CD14-positive monocyte (primary cell): Measurements from ENCODE around the gene MACROD2. TPM values are rescaled to one million over a fixed set of nuclear protein-coding genes. Genes with fewer than 3 reads are reported as not detected.

ENCODE experiments used
- DNase-seq, 3 donors: peaks; one replicate each; pipeline ENCODE4 v3.0.0-alpha.2; 2011 to 2022
- H2AFZ ChIP-seq: 2 replicates; pipeline ENCODE4 v1.6.0; 2012; ENCODE audit warnings: mild to moderate bottlenecking, low read depth, low read length, inconsistent platforms; ENCODE audit not compliant: insufficient read depth, poor library complexity, severe bottlenecking
- H3K27ac ChIP-seq, 2 donors: 1 replicate in 1 of 2; 2 replicates in 1 of 2; pipeline ENCODE4 v1.5.1; 2012 to 2013; ENCODE audit warnings: low read length in 2 of 2, control low read depth in 1 of 2, inconsistent platforms in 1 of 2, low read depth in 1 of 2, mild to moderate bottlenecking in 1 of 2
- H3K27me3 ChIP-seq, 2 donors: one replicate each; pipeline versions ENCODE4 v1.6.0 to v1.6.1; 2011 to 2013; ENCODE audit warnings: low read length in 2 of 2; ENCODE audit not compliant: control insufficient read depth in 2 of 2, insufficient read depth in 2 of 2
- H3K36me3 ChIP-seq, 2 donors: replicated peaks in 1 of 2; 1 replicate in 1 of 2; 2 replicates in 1 of 2; pipeline versions ENCODE4 v1.5.1 to v1.6.1; 2012 to 2013; ENCODE audit warnings: low read length in 2 of 2, control low read depth in 1 of 2, inconsistent platforms in 1 of 2, mild to moderate bottlenecking in 1 of 2; ENCODE audit not compliant: insufficient read depth in 2 of 2, control insufficient read depth in 1 of 2
- H3K4me1 ChIP-seq, 2 donors: 1 replicate in 1 of 2; 2 replicates in 1 of 2; pipeline versions ENCODE4 v1.5.1 to v1.6.1; 2012 to 2013; ENCODE audit warnings: low read length in 2 of 2, control low read depth in 1 of 2, inconsistent platforms in 1 of 2, mild to moderate bottlenecking in 1 of 2, moderate library complexity in 1 of 2; ENCODE audit not compliant: insufficient read depth in 2 of 2, control insufficient read depth in 1 of 2
- H3K4me2 ChIP-seq: replicated peaks from 2 replicates; pipeline ENCODE3; 2012; ENCODE audit warnings: low read length, moderate library complexity, mild to moderate bottlenecking; ENCODE audit not compliant: poor library complexity, severe bottlenecking; ENCODE audit errors: extremely low read depth
- H3K4me3 ChIP-seq, 3 experiments: fragments of 200-600 bp in 1 of 3; sonication (generic) in 1 of 3; replicated peaks in 1 of 3; 1 replicate in 2 of 3; 2 replicates in 1 of 3; pipeline ENCODE4 v1.5.1; 2011 to 2013; ENCODE audit warnings: low read length in 3 of 3, mild to moderate bottlenecking in 3 of 3, control low read depth in 2 of 3, low read depth in 2 of 3, inconsistent platforms in 1 of 3, moderate library complexity in 1 of 3
- H3K79me2 ChIP-seq: 2 replicates; pipeline ENCODE4 v1.6.0; 2012; ENCODE audit warnings: mild to moderate bottlenecking, control low read depth, inconsistent platforms, low read length, moderate library complexity; ENCODE audit not compliant: insufficient read depth
- H3K9ac ChIP-seq: 2 replicates; pipeline ENCODE4 v1.6.0; 2017; ENCODE audit warnings: low read length, mild to moderate bottlenecking; ENCODE audit not compliant: insufficient read depth, poor library complexity, severe bottlenecking
- H3K9me3 ChIP-seq, 2 donors: replicated peaks in 1 of 2; 1 replicate in 1 of 2; 2 replicates in 1 of 2; pipeline versions ENCODE4 v1.5.1 to v1.6.1; 2012 to 2013; ENCODE audit warnings: low read length in 2 of 2, control low read depth in 1 of 2; ENCODE audit not compliant: control insufficient read depth in 1 of 2, insufficient read depth in 1 of 2
- H4K20me1 ChIP-seq: 2 replicates; pipeline ENCODE4 v1.6.0; 2012; ENCODE audit warnings: mild to moderate bottlenecking, low read length, control low read depth, moderate library complexity; ENCODE audit not compliant: insufficient read depth
- H3K27ac Mint-ChIP-seq, 7 donors: one replicate each; pipeline ENCODE4 v1.8.0; 2020; ENCODE audit warnings: mild to moderate bottlenecking in 7 of 7, mixed read lengths in 7 of 7, moderate library complexity in 6 of 7, inconsistent platforms in 2 of 7
- H3K27me3 Mint-ChIP-seq, 3 donors: one replicate each; pipeline ENCODE4 v1.8.0; 2021 to 2022; ENCODE audit warnings: low read depth in 3 of 3, mild to moderate bottlenecking in 3 of 3, mixed read lengths in 3 of 3, moderate library complexity in 3 of 3, inconsistent platforms in 1 of 3
- H3K36me3 Mint-ChIP-seq, 2 donors: one replicate each; pipeline ENCODE4 v1.8.0; 2020; ENCODE audit warnings: mixed read lengths in 2 of 2, inconsistent platforms in 1 of 2, mild to moderate bottlenecking in 1 of 2
- H3K4me1 Mint-ChIP-seq: one replicate; pipeline ENCODE4 v1.8.0; 2020; ENCODE audit warnings: mild to moderate bottlenecking, mixed read lengths
- H3K4me3 Mint-ChIP-seq, 2 donors: one replicate each; pipeline ENCODE4 v1.8.0; 2020; ENCODE audit warnings: mild to moderate bottlenecking in 2 of 2, mixed read lengths in 2 of 2, moderate library complexity in 1 of 2
- H3K9me3 Mint-ChIP-seq, 7 donors: one replicate each; pipeline ENCODE4 v1.8.0; 2020 to 2022; ENCODE audit warnings: mixed read lengths in 7 of 7, mild to moderate bottlenecking in 6 of 7, moderate library complexity in 6 of 7, inconsistent platforms in 2 of 7
- WGBS: methylation state at CpG from one replicate; pipeline ENCODE4 v1.1.5; 2013; ENCODE audit warnings: missing lambda C conversion rate; ENCODE audit not compliant: insufficient coverage; 5-methylcytosine and 5-hydroxymethylcytosine counted together
- intact Hi-C, 2 donors: fragments of 100-400 bp; cut with micrococcal nuclease; formaldehyde crosslinking; loops; one replicate each; pipeline versions ENCODE4 v1.15.0 to v1.15.1; 2023
- polyA plus RNA-seq, 3 donors: library from polyadenylated mRNA; depleted of rRNA in 1 of 3; unstranded in 2 of 3; stranded (reverse) in 1 of 3; fragments of 300-500 nt in 2 of 3; fragments of >200 nt in 1 of 3; fragmentation: Illumina TruSeq in 2 of 3; gene quantifications; 1 replicate in 2 of 3; 2 replicates in 1 of 3; pipeline ENCODE4 v1.2.3, GENCODE V29; 2012 to 2021
- TF ChIP-seq, protein P1 (sequence below): fragments of 200-600 bp; IDR thresholded peaks from one replicate; pipeline ENCODE4 v1.8.0; 2022; ENCODE audit warnings: antibody characterized with exemption, mild to moderate bottlenecking

The MACROD2 gene
- polyA plus RNA-seq, 3 donors: 0.23 TPM; not detected in 2

- Histone ChIP-seq H3K4me3 (no peak overlapping the region), H3K79me2 (no peaks in the 10 kb centered on the region), H3K4me2 (no peak overlapping the region), H4K20me1 (no peaks in the 10 kb centered on the region), H3K9ac (no peak overlapping the region), H3K36me3 (no peaks in the 10 kb centered on the region), H2AFZ (no peak overlapping the region), H3K4me1 (no peaks in the 10 kb centered on the region), H3K27ac (no peak overlapping the region), H3K9me3 (peaks cover 18 to 24% of the 10 kb centered on the region in 2 donors), H3K27me3 (no peaks in the 10 kb centered on the region)
- Mint-ChIP-seq H3K4me3 (no peak overlapping the region), H3K36me3 (no peaks in the 10 kb centered on the region), H3K4me1 (no peaks in the 10 kb centered on the region), H3K27me3 (peaks cover 0 to 1% (median 0%) of the 10 kb centered on the region in 3 donors), H3K27ac (no peak overlapping the region), H3K9me3 (peaks cover 3 to 13% (median 8%) of the 10 kb centered on the region in 7 donors)
- TF ChIP-seq, protein P1, sequence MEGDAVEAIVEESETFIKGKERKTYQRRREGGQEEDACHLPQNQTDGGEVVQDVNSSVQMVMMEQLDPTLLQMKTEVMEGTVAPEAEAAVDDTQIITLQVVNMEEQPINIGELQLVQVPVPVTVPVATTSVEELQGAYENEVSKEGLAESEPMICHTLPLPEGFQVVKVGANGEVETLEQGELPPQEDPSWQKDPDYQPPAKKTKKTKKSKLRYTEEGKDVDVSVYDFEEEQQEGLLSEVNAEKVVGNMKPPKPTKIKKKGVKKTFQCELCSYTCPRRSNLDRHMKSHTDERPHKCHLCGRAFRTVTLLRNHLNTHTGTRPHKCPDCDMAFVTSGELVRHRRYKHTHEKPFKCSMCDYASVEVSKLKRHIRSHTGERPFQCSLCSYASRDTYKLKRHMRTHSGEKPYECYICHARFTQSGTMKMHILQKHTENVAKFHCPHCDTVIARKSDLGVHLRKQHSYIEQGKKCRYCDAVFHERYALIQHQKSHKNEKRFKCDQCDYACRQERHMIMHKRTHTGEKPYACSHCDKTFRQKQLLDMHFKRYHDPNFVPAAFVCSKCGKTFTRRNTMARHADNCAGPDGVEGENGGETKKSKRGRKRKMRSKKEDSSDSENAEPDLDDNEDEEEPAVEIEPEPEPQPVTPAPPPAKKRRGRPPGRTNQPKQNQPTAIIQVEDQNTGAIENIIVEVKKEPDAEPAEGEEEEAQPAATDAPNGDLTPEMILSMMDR: no peak
- no peak for DNase-seq
- no CpG with 5 or more reads among the region's 3 CpGs for WGBS
- intact Hi-C loops: no loop called here
Observed at GRCh38 chr20:14997791-14998190, 1002.5 kb downstream of the MACROD2 start.

DNA sequence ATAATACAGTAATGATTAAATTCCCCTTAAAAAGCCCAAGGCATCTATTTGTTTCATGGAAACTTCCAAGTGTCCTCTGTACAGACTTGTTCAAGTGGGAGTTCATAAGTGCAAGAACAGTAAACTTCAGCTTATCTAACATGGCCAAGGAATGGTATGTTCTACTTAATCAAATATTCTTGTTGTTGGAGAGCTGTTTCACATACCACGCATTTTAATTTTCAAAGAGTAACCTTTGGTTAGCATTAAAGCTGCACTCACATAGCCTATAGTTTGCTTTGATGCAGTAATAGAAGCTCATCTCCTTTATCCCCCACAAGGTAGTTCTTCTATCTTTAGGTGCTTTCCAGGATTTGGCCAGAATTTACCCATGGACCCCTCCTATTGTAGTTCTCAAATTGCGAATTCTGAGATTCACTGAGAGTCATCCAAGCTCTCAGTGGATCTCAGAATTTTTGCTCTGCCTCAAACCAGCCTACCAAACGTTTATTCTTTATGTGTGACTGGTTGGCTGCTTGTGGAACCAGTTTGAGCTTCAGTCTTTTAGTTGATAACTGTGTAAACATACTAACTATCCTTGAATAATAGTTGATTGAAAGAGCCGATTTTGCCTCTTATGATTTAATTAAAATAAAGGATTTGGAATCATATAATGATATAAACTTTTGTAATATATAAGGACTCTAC is 1010.1 kb downstream of the MACROD2 start:
- H3K27me3 ChIP-seq: no peaks in the 10 kb centered on the region
- no peak overlapping the region for H3K9ac ChIP-seq
- H2AFZ ChIP-seq: no peak overlapping the region
- no CpG with 5 or more reads among the region's 4 CpGs for WGBS
- peaks cover 0 to 3% of the 10 kb centered on the region in 2 donors for H3K9me3 ChIP-seq
- no peak overlapping the region for H3K4me3 Mint-ChIP-seq
- H3K4me1 Mint-ChIP-seq: no peaks in the 10 kb centered on the region
- H3K27ac ChIP-seq: no peak overlapping the region
- no peaks in the 10 kb centered on the region for H4K20me1 ChIP-seq
- no peaks in the 10 kb centered on the region for H3K36me3 ChIP-seq
- no peak overlapping the region for H3K4me3 ChIP-seq
- no peaks in the 10 kb centered on the region for H3K4me1 ChIP-seq
- intact Hi-C loops: no loop called here
- H3K27me3 Mint-ChIP-seq: no peaks in the 10 kb centered on the region
- DNase-seq: no peak
- TF ChIP-seq, protein P1: no peak
- no peak overlapping the region for H3K4me2 ChIP-seq
- H3K36me3 Mint-ChIP-seq: no peaks in the 10 kb centered on the region
- H3K9me3 Mint-ChIP-seq: peaks cover 0 to 9% (median 4%) of the 10 kb centered on the region in 7 donors
- no peak overlapping the region for H3K27ac Mint-ChIP-seq
- H3K79me2 ChIP-seq: no peaks in the 10 kb centered on the region
